CD4-positive, CD25-positive, alpha-beta regulatory T cell (primary cell): ENCODE data around the gene MASP2. TPM values are rescaled to one million over a fixed set of nuclear protein-coding genes. Genes with fewer than 3 reads are reported as not detected.
"Not testable (repeated sequence)": the region's sequence is repeated elsewhere in the genome, so short reads cannot be mapped to it uniquely, and the experiment has no call there.

ENCODE experiments used
- ATAC-seq, 2 donors: fragments of 150-1000 bp; cut with Tn5 transposase; one replicate each; pipeline ENCODE4 v1.10.0; 2021; ENCODE audit warnings: low read depth in 2 of 2, moderate number of reproducible peaks in 2 of 2, moderate library complexity in 1 of 2
- DNase-seq, 3 donors: peaks; one replicate each; pipeline versions ENCODE4 v3.0.0 to v3.0.0-alpha.2; 2012 to 2022; ENCODE audit warnings: mixed read lengths in 1 of 3
- H3K27ac ChIP-seq: one replicate; pipeline ENCODE4 v1.7.0; 2013; ENCODE audit warnings: mild to moderate bottlenecking, low read length; ENCODE audit not compliant: insufficient read depth, poor library complexity, severe bottlenecking
- H3K27me3 ChIP-seq: one replicate; pipeline ENCODE4 v1.7.0; 2013; ENCODE audit warnings: low read length; ENCODE audit not compliant: control insufficient read depth, insufficient read depth
- H3K36me3 ChIP-seq: one replicate; pipeline ENCODE4 v1.7.0; 2013; ENCODE audit warnings: mild to moderate bottlenecking, low read length, moderate library complexity; ENCODE audit not compliant: control insufficient read depth, insufficient read depth
- H3K4me1 ChIP-seq: 2 replicates; pipeline ENCODE4 v1.7.0; 2013; ENCODE audit warnings: mild to moderate bottlenecking, low read length; ENCODE audit not compliant: insufficient read depth, control insufficient read depth, poor library complexity, severe bottlenecking
- H3K4me3 ChIP-seq: one replicate; pipeline ENCODE4 v1.7.0; 2013; ENCODE audit warnings: low read depth, mild to moderate bottlenecking, low read length, moderate library complexity
- H3K9me3 ChIP-seq, 2 experiments: 1 replicate in 1 of 2; 2 replicates in 1 of 2; pipeline ENCODE4 v1.7.0; 2013; ENCODE audit warnings: low read length in 2 of 2, mild to moderate bottlenecking in 1 of 2, moderate library complexity in 1 of 2; ENCODE audit not compliant: control insufficient read depth in 2 of 2
- H3K27ac Mint-ChIP-seq, 3 donors: one replicate each; pipeline ENCODE4 v1.8.0; 2020 to 2022; ENCODE audit warnings: mild to moderate bottlenecking in 3 of 3, mixed read lengths in 3 of 3, moderate library complexity in 2 of 3
- H3K27me3 Mint-ChIP-seq: one replicate; pipeline ENCODE4 v1.8.0; 2022; ENCODE audit warnings: mild to moderate bottlenecking, mixed read lengths
- H3K36me3 Mint-ChIP-seq: one replicate; pipeline ENCODE4 v1.8.0; 2020; ENCODE audit warnings: mixed read lengths
- H3K4me1 Mint-ChIP-seq, 4 donors: one replicate each; pipeline ENCODE4 v1.8.0; 2020 to 2022; ENCODE audit warnings: mixed read lengths in 4 of 4, mild to moderate bottlenecking in 1 of 4
- H3K4me3 Mint-ChIP-seq, 4 donors: one replicate each; pipeline ENCODE4 v1.8.0; 2020 to 2022; ENCODE audit warnings: mild to moderate bottlenecking in 4 of 4, mixed read lengths in 4 of 4, moderate library complexity in 3 of 4
- H3K9me3 Mint-ChIP-seq, 7 donors: one replicate each; pipeline ENCODE4 v1.8.0; 2020 to 2022; ENCODE audit warnings: mixed read lengths in 7 of 7, mild to moderate bottlenecking in 3 of 7, moderate library complexity in 2 of 7
- polyA plus RNA-seq, 4 donors: library from polyadenylated mRNA; unstranded; fragments of 300-500 nt; fragmentation: Illumina TruSeq; gene quantifications; one replicate each; pipeline ENCODE4 v1.2.3, GENCODE V29; 2021
- total RNA-seq: library from RNA; stranded (reverse); gene quantifications from one replicate; pipeline ENCODE4 v1.2.3, GENCODE V29; 2022

Gene MASP2
- total and polyA plus RNA-seq, 5 donors from 2014 or later: 0.15 to 0.29 TPM; not detected in 3

- not testable (repeated sequence) for H3K9me3 Mint-ChIP-seq, H3K4me3 Mint-ChIP-seq, H3K27ac Mint-ChIP-seq, H3K4me3 ChIP-seq, H3K9me3 ChIP-seq, H3K27ac ChIP-seq, H3K27me3 ChIP-seq, ATAC-seq, H3K27me3 Mint-ChIP-seq, DNase-seq
- Histone ChIP-seq H3K4me1 (peaks cover 27% of the 10 kb centered on the region), H3K36me3 (peaks cover 89% of the 10 kb centered on the region)
- Mint-ChIP-seq H3K36me3 (peaks cover 43% of the 10 kb centered on the region), H3K4me1 (peaks cover 14 to 54% (median 33%) of the 10 kb centered on the region in 4 donors)
Measured at GRCh38 chr1:11019358-11019757, 27.7 kb downstream of the MASP2 start.

- Mint-ChIP-seq H3K4me3 (peak overlapping the region; percentile 92 to 97 (median 94)), H3K36me3 (peaks cover 24% of the 10 kb centered on the region)
Measured at GRCh38 chr1:11013160-11013531, 33.9 kb downstream of the MASP2 start.

GRCh38 chr1:11012260-11013159, 34.5 kb downstream of the MASP2 start, which contains the start of gene TARDBP:
TSS of gene TARDBP (plus strand) at chr1:11012654. CDS start at chr1:11013728, 1,074 bp downstream.
- peak; percentile 89 to 92 for ATAC-seq
- peak within 1 kb of the TSS; percentile 92 to 97 (median 95) for H3K4me3 Mint-ChIP-seq
- H3K4me1 Mint-ChIP-seq: peaks cover 0 to 43% (median 20%) of the 10 kb centered on the region in 4 donors
- Histone ChIP-seq H3K4me1 (peaks cover 45% of the 10 kb centered on the region), H3K9me3 (no peaks in the 10 kb centered on the region), H3K4me3 (peak within 1 kb of the TSS; percentile 91), H3K36me3 (peaks cover 36% of the 10 kb centered on the region), H3K27ac (peak within 1 kb of the TSS; percentile 91), H3K27me3 (no peaks in the 10 kb centered on the region)
- H3K27me3 Mint-ChIP-seq: no peaks in the 10 kb centered on the region
- H3K27ac Mint-ChIP-seq: peak within 1 kb of the TSS; percentile 97 to 98 (median 98)
- H3K36me3 Mint-ChIP-seq: peaks cover 23% of the 10 kb centered on the region
- no peaks in the 10 kb centered on the region for H3K9me3 Mint-ChIP-seq
- peak; percentile 84 to 94 (median 93) for DNase-seq

More at GRCh38 chr1:11013160-11013531, 33.9 kb downstream of the MASP2 start:
- peaks cover 46% of the 10 kb centered on the region for H3K4me1 ChIP-seq
- no peaks in the 10 kb centered on the region for H3K27me3 Mint-ChIP-seq
- peak overlapping the region; percentile 91 for H3K4me3 ChIP-seq
- ATAC-seq (no peak), DNase-seq (no peak)
- H3K27me3 ChIP-seq: no peaks in the 10 kb centered on the region
- peaks cover 41% of the 10 kb centered on the region for H3K36me3 ChIP-seq
- peaks cover under 1 to 45% (median 21%) of the 10 kb centered on the region in 4 donors for H3K4me1 Mint-ChIP-seq
- H3K9me3 ChIP-seq: no peaks in the 10 kb centered on the region
- no peaks in the 10 kb centered on the region for H3K9me3 Mint-ChIP-seq
- peak overlapping the region; percentile 91 for H3K27ac ChIP-seq
- H3K27ac Mint-ChIP-seq: peak overlapping the region in 2 of 3 donors; percentile 86 to 97

- Histone ChIP-seq H3K9me3 (peaks cover 4 to 7% of the 10 kb centered on the region in 2 experiments), H3K27me3 (no peaks in the 10 kb centered on the region), H3K27ac (no peak overlapping the region), H3K36me3 (no peaks in the 10 kb centered on the region), H3K4me3 (no peak overlapping the region), H3K4me1 (no peaks in the 10 kb centered on the region)
- DNase-seq (no peak), ATAC-seq (no peak)
- Mint-ChIP-seq H3K36me3 (no peaks in the 10 kb centered on the region), H3K27ac (no peak overlapping the region), H3K4me1 (no peaks in the 10 kb centered on the region), H3K4me3 (no peak overlapping the region), H3K27me3 (peaks cover 4% of the 10 kb centered on the region), H3K9me3 (peaks cover 0 to 9% (median 4%) of the 10 kb centered on the region in 7 donors)
Measured at GRCh38 chr1:11000526-11000925, 46.5 kb downstream of the MASP2 start.

- H3K27me3 Mint-ChIP-seq: peaks cover 4% of the 10 kb centered on the region
- H3K27ac Mint-ChIP-seq: no peak overlapping the region
- Histone ChIP-seq H3K4me3 (no peak overlapping the region), H3K27me3 (no peaks in the 10 kb centered on the region), H3K9me3 (peaks cover 4 to 7% of the 10 kb centered on the region in 2 experiments), H3K27ac (no peak overlapping the region), H3K36me3 (no peaks in the 10 kb centered on the region), H3K4me1 (no peaks in the 10 kb centered on the region)
- peaks cover 0 to 9% (median 4%) of the 10 kb centered on the region in 7 donors for H3K9me3 Mint-ChIP-seq
- H3K4me3 Mint-ChIP-seq: no peak overlapping the region
- no peaks in the 10 kb centered on the region for H3K4me1 Mint-ChIP-seq
- DNase-seq (no peak), ATAC-seq (no peak)
- H3K36me3 Mint-ChIP-seq: no peaks in the 10 kb centered on the region
Measured at GRCh38 chr1:10996100-10996499, 50.9 kb downstream of the MASP2 start.

GRCh38 chr1:10992864-10993263, 54.2 kb downstream of the MASP2 start:
- no peak overlapping the region for H3K27ac Mint-ChIP-seq

GRCh38 chr1:10992004-10992403, 55.0 kb downstream of the MASP2 start:
- not testable (repeated sequence) for H3K9me3 Mint-ChIP-seq, H3K4me1 ChIP-seq

More at GRCh38 chr1:10992864-10993263, 54.2 kb downstream of the MASP2 start:
- Mint-ChIP-seq H3K4me1 (no peaks in the 10 kb centered on the region), H3K27me3 (no peaks in the 10 kb centered on the region), H3K4me3 (no peak overlapping the region), H3K9me3 (peaks cover 0 to 2% (median 0%) of the 10 kb centered on the region in 7 donors), H3K36me3 (no peaks in the 10 kb centered on the region)
- DNase-seq: no peak
- ATAC-seq: no peak
- no peak overlapping the region for H3K27ac ChIP-seq
- H3K9me3 ChIP-seq: no peaks in the 10 kb centered on the region
- H3K27me3 ChIP-seq: no peaks in the 10 kb centered on the region
- H3K4me1 ChIP-seq: no peaks in the 10 kb centered on the region
- no peaks in the 10 kb centered on the region for H3K36me3 ChIP-seq
- no peak overlapping the region for H3K4me3 ChIP-seq

More at GRCh38 chr1:10992004-10992403, 55.0 kb downstream of the MASP2 start:
- not testable (repeated sequence) for H3K27me3 ChIP-seq, H3K4me3 ChIP-seq, H3K9me3 ChIP-seq, H3K27ac ChIP-seq, H3K4me1 Mint-ChIP-seq, H3K4me3 Mint-ChIP-seq, DNase-seq, H3K36me3 Mint-ChIP-seq, H3K36me3 ChIP-seq, H3K27me3 Mint-ChIP-seq, ATAC-seq
- peak overlapping the region in 1 of 3 donors; percentile 32 for H3K27ac Mint-ChIP-seq
